DMS79 (cell line): ENCODE measurements around the gene WBP1.
"Not testable (repeated sequence)": the region's sequence is repeated elsewhere in the genome, so short reads cannot be mapped to it uniquely, and the experiment has no call there.

Source experiments
- DNase-seq: peaks from one replicate; lab custom pipeline; 2025; lab: John Stamatoyannopoulos, UW

WBP1 gene

DNA sequence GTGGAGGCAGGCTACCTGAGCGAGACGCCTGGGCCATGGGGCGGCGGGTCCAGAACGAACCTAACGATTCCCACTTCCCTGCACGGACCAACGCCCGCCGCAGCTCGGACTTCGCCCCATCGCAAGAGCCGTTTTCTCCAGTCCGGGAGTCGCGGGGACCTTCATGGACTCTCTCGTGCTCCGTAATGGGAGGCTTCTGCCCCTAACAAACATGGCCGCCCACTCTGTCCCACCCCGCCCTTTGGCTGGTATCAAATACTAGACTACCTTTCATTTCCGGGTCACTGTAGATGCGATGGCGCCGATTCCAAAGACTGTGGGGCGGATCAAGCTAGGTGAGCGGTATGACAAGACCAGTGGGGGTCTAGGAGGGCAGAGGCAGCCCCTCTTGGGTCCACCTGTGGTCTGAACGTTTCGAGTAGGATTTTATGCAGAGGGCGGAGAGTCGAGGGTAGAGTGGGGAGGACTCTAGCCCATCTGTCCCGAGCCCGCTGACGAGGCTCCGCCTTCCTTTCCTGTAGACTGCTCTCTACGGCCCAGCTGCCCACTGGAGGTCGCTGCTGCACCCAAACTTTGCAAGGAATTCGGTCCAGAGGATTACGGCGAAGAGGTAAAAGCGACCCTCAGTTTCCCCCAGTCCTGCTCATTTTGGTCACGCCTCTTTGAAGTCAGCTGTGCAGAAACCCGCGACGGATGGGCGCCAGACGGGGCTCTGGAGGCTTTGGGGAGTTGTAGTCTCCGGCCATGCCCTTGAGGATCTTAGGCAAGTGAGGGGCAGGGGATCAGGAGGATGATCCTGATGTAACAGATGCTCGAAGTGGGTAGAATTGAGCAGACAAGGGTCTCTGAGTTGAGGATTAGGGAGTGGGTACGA is 24.8 kb downstream of the WBP1 start, which contains the start of the genes CCDC142 and TTC31:
Gene CCDC142, minus strand, starts transcription at position 198 of the 874 bp plus-strand sequence. Its CDS starts 161 bp downstream, at position 37.
Gene TTC31, plus strand, starts transcription at position 281 of the 874 bp plus-strand sequence. Its CDS starts 15 bp downstream, at position 296.
- peak; percentile 92 for DNase-seq

- DNase-seq: not testable (repeated sequence)
These were observed 25.5 kb downstream of the WBP1 start for GRCh38 chr2:74483675-74484164.

DNA sequence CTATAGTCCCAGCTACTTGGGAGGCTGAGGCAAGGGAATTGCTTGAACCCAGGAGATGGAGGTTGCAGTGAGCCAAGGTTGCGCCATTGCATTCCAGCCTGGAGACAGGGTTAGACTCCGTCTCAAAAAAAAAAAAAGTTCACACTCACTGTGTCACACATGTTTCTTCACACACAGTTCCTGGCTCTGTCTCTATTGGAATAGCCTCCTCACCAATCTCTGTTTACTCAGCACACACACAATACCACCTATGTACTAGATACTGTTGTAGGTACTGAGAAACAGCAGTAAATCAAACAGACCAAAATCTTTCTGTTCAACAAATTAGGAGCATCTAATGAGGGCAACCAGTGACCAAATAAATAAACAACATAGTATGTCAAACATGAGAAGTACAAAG is 27.9 kb downstream of the WBP1 start:
- DNase-seq: no peak

DNA sequence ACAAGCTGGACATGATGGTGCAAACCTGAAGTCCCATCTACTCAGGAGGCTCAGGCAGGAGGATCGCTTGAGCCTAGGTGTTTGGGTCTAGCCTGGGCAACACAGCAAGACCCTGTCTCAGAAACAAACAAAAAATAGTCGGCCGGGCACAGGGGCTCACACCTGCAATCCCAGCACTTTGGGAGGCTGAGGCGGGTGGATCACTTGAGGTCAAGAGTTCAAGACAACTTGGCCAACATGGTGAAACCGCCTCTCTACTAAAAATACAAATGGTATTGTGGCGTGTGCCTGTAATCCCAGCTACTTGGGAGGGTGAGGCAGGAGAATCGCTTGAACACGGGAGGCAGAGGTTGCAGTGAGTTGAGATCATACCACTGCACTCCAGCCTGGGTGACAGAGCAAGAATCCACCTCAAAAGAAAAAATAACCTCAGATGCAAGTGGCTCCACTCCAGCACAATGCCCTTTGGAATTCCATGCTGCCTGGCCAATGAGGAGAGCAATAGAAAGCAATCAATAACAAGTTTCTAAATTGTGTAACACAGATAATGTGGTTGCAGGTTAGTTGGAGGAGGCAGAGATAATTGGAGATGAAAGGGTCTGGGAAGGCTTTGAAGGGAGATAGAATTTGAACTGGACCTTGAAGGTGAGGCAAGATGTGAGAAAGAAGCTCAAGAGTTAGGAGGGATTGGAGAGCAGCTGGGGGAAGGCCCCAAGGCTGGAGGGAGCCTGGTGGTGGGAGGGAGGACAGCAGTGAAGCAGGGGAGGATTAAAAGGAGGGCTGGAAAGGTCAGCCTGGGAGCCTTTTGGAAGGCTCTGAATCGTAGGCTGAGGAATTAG is 30.6 kb downstream of the WBP1 start:
- DNase-seq: no peak

DNA sequence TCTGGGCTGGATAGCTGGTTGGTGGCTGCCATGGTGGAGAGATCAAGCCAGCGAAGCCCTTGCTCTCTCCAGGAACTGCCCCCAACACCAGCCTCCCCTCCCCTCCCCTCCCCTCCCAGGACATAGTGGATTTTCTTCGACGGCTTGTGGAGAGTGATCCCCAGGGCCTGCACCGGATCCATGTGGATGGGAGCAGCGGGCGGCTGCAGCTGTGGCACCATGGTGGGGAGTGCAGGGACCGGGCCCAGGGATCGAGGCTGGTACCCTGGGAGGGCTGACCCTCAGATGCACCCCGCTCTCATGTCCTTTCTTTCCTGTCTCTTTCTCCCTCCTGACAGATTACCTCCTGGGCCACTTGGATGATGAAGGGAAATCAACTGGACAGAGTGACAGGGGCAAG is 31.7 kb downstream of the WBP1 start:
- DNase-seq: no peak

- DNase-seq: no peak
These were observed 33.7 kb downstream of the WBP1 start for GRCh38 chr2:74491648-74492544.

DNA sequence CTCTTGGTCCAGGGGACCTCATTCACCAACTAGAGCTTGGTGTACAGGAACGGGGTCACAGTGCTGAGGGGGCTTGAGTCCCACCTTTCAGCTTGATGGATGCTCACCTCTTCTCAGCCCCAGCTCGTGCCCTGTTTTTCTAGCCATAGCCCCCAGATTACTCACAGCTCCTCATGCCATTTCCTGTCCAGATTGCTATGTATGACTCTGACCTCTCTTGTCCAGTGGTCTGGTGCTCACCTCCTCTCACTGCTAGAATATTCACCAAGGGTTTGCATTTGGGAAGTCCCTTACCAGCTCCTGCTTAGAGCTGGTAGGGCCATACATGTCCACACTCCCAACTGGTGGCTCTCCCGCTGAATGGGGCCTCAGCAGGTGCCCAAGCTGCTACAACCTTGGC is 35.3 kb downstream of the WBP1 start:
- no peak for DNase-seq

GRCh38 chr2:74495440-74495839 is 37.2 kb downstream of the WBP1 start:
- DNase-seq: no peak

GRCh38 chr2:74496997-74497776 is 38.9 kb downstream of the WBP1 start:
- no peak for DNase-seq

- DNase-seq: peak; percentile 38
These were observed 39.7 kb downstream of the WBP1 start for GRCh38 chr2:74497777-74498499.

GRCh38 chr2:74498500-74499266 is 40.4 kb downstream of the WBP1 start:
- DNase-seq: peak; percentile 63

GRCh38 chr2:74499267-74499939 is 41.2 kb downstream of the WBP1 start, which contains the start of gene LBX2:
Gene LBX2 (minus strand): TSS chr2:74499603. CDS start chr2:74499537, 66 bp downstream.
- DNase-seq: no peak

DNA sequence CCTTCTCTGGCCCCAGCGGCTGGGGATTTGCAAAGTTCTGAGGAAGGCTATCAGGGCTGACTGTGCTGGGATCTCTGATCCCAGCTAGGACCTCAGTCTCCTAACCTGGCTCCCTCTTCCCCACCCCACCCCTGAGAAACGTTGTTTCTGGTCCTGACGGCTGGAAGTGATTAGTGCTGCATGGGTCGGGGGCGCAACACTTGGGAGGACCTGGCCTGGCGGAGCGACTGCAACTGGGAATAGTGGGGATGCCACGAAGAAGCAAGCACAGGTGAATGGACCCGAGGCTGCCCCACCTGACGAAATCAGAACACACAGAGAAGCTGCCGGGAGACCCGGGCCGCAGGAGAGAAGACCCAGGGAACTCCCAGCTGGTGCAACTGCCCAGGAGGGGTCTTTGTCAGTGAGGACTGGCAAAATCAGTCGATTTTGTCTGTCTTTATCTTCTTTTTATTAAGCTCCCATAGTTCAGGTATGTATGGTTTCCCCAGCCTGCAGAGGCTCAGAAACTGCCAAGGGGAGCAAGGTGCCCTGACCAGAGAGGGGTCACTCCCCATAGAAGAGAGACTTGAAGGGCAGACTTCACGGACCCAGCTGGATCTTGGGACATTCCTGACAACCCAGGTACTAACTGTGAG is 41.8 kb downstream of the WBP1 start:
- no peak for DNase-seq

GRCh38 chr2:74500578-74500946 is 42.3 kb downstream of the WBP1 start:
- no peak for DNase-seq

- DNase-seq: no peak
These were observed 43.3 kb downstream of the WBP1 start for GRCh38 chr2:74501335-74502071.

- DNase-seq: no peak
These were observed 44.0 kb downstream of the WBP1 start for GRCh38 chr2:74502147-74502719.
